Caco-2 (cell line): ENCODE measurements around the gene HEATR5A. TPM values are rescaled to one million over a fixed set of nuclear protein-coding genes. Genes with fewer than 3 reads are reported as not detected.
A peak's percentile ranks its signal among the peaks of the same experiment; 100 is the strongest.

ENCODE experiments used
- BruUV-seq: library from RNA; stranded (reverse); fragments of 400-500 nt; replicated peaks from 2 replicates; lab custom pipeline; 2021; lab: Mats Ljungman, UMichigan
- CTCF ChIA-PET: fragments of 300-600 bp; sonication (Branson Sonifier 250); formaldehyde crosslinking; loops from one replicate; lab custom pipeline; 2022; ENCODE audit warnings: antibody characterized with exemption; lab: Charles Lee
- POLR2A ChIA-PET: fragments of 300-600 bp; sonication (Branson Sonifier 250); formaldehyde crosslinking; loops from one replicate; lab custom pipeline; 2022; ENCODE audit warnings: antibody characterized with exemption; lab: Charles Lee
- DNase-seq, 2 experiments: peaks; one replicate each; pipeline versions ENCODE4 v3.0.0 to v3.0.0-alpha.2; 2020 to 2022
- H3K27me3 ChIP-seq: replicated peaks from 2 replicates; pipeline ENCODE4 v1.6.0; 2011; ENCODE audit warnings: low read length; ENCODE audit not compliant: control insufficient read depth, insufficient read depth
- H3K36me3 ChIP-seq: 2 replicates; pipeline ENCODE4 v1.5.1; 2011; ENCODE audit warnings: low read length; ENCODE audit not compliant: control insufficient read depth, insufficient read depth
- H3K4me1 ChIP-seq: fragments of 250-450 bp; sonication (Bioruptor Pico); 2 replicates; pipeline ENCODE4 v1.5.1; 2020; ENCODE audit warnings: mild to moderate bottlenecking
- H3K4me3 ChIP-seq: 2 replicates; pipeline ENCODE4 v1.5.1; 2011; ENCODE audit warnings: low read depth, mild to moderate bottlenecking, control low read depth, low read length
- H3K9me3 ChIP-seq: fragments of 250-450 bp; sonication (Bioruptor Pico); 2 replicates; pipeline ENCODE4 v1.5.1; 2020; ENCODE audit warnings: mild to moderate bottlenecking, moderate library complexity
- H3K27ac Mint-ChIP-seq: one replicate; pipeline ENCODE4 v1.8.0; 2022; ENCODE audit warnings: mixed read lengths; ENCODE audit not compliant: unreplicated experiment
- H3K27me3 Mint-ChIP-seq: one replicate; pipeline ENCODE4 v1.8.0; 2022; ENCODE audit warnings: mixed read lengths; ENCODE audit not compliant: insufficient read depth, unreplicated experiment
- H3K36me3 Mint-ChIP-seq: one replicate; pipeline ENCODE4 v1.8.0; 2022; ENCODE audit warnings: mild to moderate bottlenecking, mixed read lengths; ENCODE audit not compliant: insufficient read depth, unreplicated experiment
- H3K4me1 Mint-ChIP-seq: one replicate; pipeline ENCODE4 v1.8.0; 2022; ENCODE audit warnings: low read depth, mixed read lengths; ENCODE audit not compliant: unreplicated experiment
- H3K4me3 Mint-ChIP-seq: one replicate; pipeline ENCODE4 v1.8.0; 2022; ENCODE audit warnings: mild to moderate bottlenecking, moderate library complexity, mixed read lengths; ENCODE audit not compliant: unreplicated experiment
- H3K9me3 Mint-ChIP-seq: one replicate; pipeline ENCODE4 v1.8.0; 2022; ENCODE audit warnings: mixed read lengths; ENCODE audit not compliant: unreplicated experiment
- intact Hi-C: fragments of 100-400 bp; cut with micrococcal nuclease; formaldehyde crosslinking; loops from one replicate; pipeline ENCODE4 v1.10.0; 2022; ENCODE audit not compliant: unreplicated experiment
- total RNA-seq: library from RNA; stranded (reverse); gene quantifications from 2 replicates; pipeline ENCODE4 v1.2.3, GENCODE V29; 2022
- TF ChIP-seq, protein P1 (sequence below), 2 experiments: fragments of 200-600 bp in 1 of 2; IDR thresholded peaks; 1 replicate in 1 of 2; 2 replicates in 1 of 2; pipeline versions ENCODE4 v1.5.1 to v1.8.0; 2011 to 2022; ENCODE audit warnings: antibody characterized with exemption in 1 of 2, control low read depth in 1 of 2, inconsistent platforms in 1 of 2, low read depth in 1 of 2, low read length in 1 of 2, mild to moderate bottlenecking in 1 of 2, moderate library complexity in 1 of 2; ENCODE audit not compliant: insufficient read depth in 1 of 2, severe bottlenecking in 1 of 2, unreplicated experiment in 1 of 2

The HEATR5A gene
- total RNA-seq, 1 experiment from 2014 or later: 55.6 TPM

DNA sequence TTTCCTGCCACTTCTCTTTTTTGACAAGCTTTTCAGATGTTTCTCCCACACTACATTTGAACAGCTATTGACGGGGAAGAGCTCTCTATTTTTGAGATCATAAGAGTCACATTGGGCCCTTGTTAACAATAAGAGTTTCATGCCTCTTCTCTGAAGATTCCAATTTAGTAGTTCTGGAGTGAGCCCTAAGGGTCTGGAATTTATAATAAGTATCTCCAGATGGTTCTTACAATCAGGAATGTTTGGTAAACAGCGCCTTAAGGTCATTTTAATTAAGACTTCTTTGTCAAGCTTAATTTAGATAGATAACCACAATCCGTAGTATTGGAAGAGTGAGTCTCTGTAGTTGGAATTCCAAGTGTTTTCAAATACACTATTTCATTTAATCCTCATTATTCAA is 152.1 kb downstream of the HEATR5A start:
- Mint-ChIP-seq H3K4me1 (peaks cover 31% of the 10 kb centered on the region), H3K27me3 (no peaks in the 10 kb centered on the region), H3K9me3 (peaks cover 30% of the 10 kb centered on the region), H3K36me3 (peaks cover 14% of the 10 kb centered on the region), H3K4me3 (no peak overlapping the region), H3K27ac (no peak overlapping the region)
- CTCF ChIA-PET: no interaction called here
- intact Hi-C loops: no loop called here
- Histone ChIP-seq H3K36me3 (no peaks in the 10 kb centered on the region), H3K27me3 (no peaks in the 10 kb centered on the region), H3K4me1 (peaks cover 27% of the 10 kb centered on the region), H3K4me3 (no peak overlapping the region), H3K9me3 (peaks cover 12% of the 10 kb centered on the region)
- POLR2A ChIA-PET: no interaction called here
- TF ChIP-seq, protein P1, sequence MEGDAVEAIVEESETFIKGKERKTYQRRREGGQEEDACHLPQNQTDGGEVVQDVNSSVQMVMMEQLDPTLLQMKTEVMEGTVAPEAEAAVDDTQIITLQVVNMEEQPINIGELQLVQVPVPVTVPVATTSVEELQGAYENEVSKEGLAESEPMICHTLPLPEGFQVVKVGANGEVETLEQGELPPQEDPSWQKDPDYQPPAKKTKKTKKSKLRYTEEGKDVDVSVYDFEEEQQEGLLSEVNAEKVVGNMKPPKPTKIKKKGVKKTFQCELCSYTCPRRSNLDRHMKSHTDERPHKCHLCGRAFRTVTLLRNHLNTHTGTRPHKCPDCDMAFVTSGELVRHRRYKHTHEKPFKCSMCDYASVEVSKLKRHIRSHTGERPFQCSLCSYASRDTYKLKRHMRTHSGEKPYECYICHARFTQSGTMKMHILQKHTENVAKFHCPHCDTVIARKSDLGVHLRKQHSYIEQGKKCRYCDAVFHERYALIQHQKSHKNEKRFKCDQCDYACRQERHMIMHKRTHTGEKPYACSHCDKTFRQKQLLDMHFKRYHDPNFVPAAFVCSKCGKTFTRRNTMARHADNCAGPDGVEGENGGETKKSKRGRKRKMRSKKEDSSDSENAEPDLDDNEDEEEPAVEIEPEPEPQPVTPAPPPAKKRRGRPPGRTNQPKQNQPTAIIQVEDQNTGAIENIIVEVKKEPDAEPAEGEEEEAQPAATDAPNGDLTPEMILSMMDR (IDR thresholded peaks at IDR 0.05; ENCODE audit: insufficient read depth in 1 of 2, low read depth in 1 of 2, low read length in 1 of 2, severe bottlenecking in 1 of 2, unreplicated experiment in 1 of 2): no peak
- no peak for DNase-seq
- BruUV-seq: no TSS peak

DNA sequence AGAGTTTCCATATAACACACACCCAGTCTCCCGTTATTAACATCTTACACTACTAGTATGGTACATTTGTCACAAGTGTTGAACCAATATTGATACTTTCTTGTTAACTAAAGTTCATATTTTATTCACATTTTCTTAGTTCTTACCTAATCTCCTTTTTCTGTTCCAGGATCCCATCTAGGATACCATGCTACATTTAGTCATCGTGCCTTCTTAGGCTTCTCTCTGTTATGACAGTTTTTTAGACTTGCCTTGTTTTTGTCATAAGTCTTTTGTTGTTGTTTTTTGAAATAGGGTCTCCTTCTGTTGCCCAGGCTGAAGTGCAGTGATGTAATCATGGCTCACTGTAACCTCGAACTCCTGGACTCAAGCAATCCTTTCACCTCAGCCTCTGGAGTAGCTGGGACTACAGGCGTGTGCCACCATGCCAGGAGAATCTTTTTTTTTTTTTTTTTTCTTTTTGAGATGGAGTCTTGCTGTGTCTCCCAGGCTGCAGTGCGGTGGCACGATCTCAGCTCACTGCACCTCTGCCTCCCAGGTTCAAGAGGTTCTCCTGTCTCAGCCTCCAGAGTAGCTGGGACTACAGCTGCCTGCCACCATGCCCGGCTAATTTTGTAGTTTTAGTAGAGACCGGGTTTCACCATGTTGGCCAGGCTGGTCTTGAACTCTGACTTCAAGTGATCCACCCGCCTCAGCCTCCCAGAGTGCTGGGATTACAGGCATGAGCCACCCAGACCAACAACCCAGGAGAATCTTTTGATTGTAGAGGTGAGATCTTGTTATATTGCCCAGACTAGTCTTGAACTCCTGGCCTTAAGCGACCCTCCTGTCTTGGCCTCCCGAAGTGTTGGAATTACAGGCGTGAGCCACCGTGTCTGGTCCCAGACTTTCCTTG is 153.7 kb downstream of the HEATR5A start:
- intact Hi-C loops: no loop called here
- CTCF ChIA-PET: no interaction called here
- H3K27me3 ChIP-seq: no peaks in the 10 kb centered on the region
- H3K4me3 ChIP-seq: no peak overlapping the region
- peaks cover 17% of the 10 kb centered on the region for H3K9me3 Mint-ChIP-seq
- POLR2A ChIA-PET: no interaction called here
- H3K4me3 Mint-ChIP-seq: no peak overlapping the region
- peaks cover 12% of the 10 kb centered on the region for H3K9me3 ChIP-seq
- no TSS peak for BruUV-seq
- no peak for DNase-seq
- H3K27me3 Mint-ChIP-seq: no peaks in the 10 kb centered on the region
- TF ChIP-seq, protein P1 (IDR thresholded peaks at IDR 0.05; ENCODE audit: insufficient read depth in 1 of 2, low read depth in 1 of 2, low read length in 1 of 2, severe bottlenecking in 1 of 2, unreplicated experiment in 1 of 2): no peak
- peak overlapping the region; percentile 77 for H3K27ac Mint-ChIP-seq
- H3K36me3 ChIP-seq: no peaks in the 10 kb centered on the region
- peaks cover 41% of the 10 kb centered on the region for H3K4me1 ChIP-seq
- H3K4me1 Mint-ChIP-seq: peaks cover 33% of the 10 kb centered on the region
- peaks cover 19% of the 10 kb centered on the region for H3K36me3 Mint-ChIP-seq

DNA sequence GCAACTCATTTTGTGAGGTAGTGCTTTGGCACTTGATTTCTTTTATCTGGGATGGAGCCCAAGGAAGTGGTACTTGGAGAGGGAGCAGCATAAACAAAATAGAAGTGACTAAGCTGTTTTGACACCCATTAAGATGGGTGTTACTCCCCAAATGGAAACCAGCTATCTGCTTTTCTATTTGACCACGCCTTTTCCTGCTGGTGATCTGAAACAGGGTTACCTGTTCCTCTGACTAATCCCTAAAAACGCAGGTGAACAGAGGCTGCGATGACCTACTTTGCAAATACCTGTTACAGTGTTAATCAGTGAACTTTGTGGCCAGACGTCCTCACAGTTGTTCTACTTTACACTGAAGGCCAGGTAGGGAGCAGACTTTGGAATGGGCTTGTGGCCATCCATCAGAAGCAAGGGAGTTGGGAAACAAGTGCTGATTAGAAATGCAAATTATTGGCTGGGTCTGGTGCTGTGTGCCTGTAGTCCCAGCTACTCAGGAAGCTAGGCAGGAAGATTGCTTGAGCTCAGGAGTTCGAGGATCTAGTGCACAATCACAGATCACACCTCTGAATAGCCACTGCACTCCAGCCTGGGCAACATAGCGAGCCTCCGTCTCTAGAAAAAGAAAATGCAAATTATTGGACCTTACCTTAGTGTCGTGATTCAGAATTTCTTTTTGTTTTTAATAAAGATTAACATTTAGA is 154.5 kb downstream of the HEATR5A start:
- H3K36me3 Mint-ChIP-seq: peaks cover 19% of the 10 kb centered on the region
- H3K9me3 Mint-ChIP-seq: peaks cover 10% of the 10 kb centered on the region
- H3K27me3 ChIP-seq: no peaks in the 10 kb centered on the region
- peak; percentile 63 to 75 for DNase-seq
- H3K4me3 Mint-ChIP-seq: peak overlapping the region; percentile 14
- H3K4me1 ChIP-seq: peaks cover 48% of the 10 kb centered on the region
- no peak overlapping the region for H3K4me3 ChIP-seq
- CTCF ChIA-PET: no interaction called here
- peaks cover 39% of the 10 kb centered on the region for H3K4me1 Mint-ChIP-seq
- H3K9me3 ChIP-seq: peaks cover 12% of the 10 kb centered on the region
- TF ChIP-seq, protein P1 (IDR thresholded peaks at IDR 0.05; ENCODE audit: insufficient read depth in 1 of 2, low read depth in 1 of 2, low read length in 1 of 2, severe bottlenecking in 1 of 2, unreplicated experiment in 1 of 2): no peak
- H3K27ac Mint-ChIP-seq: peak overlapping the region; percentile 77
- H3K36me3 ChIP-seq: no peaks in the 10 kb centered on the region
- intact Hi-C loops: no loop called here
- BruUV-seq: no TSS peak
- POLR2A ChIA-PET: no interaction called here
- H3K27me3 Mint-ChIP-seq: no peaks in the 10 kb centered on the region
